Measurements from ENCODE around the gene ZNF43.
"Not testable (repeated sequence)": the region's sequence is repeated elsewhere in the genome, so short reads cannot be mapped to it uniquely, and the experiment has no call there.

The ZNF43 gene

GRCh38 chr19:21835810-21836444, at the start of gene ZNF43:
ZNF43 (minus strand) TSS chr19:21836182; CDS start chr19:21836038, 144 bp downstream.
- H2AFZ ChIP-seq (ENCODE audit: low read depth, low read length): peak within 1 kb of the TSS; percentile 33
- H3K4me3 ChIP-seq (ENCODE audit: low read length): peak within 1 kb of the TSS; percentile 91
- H3K36me3 ChIP-seq (ENCODE audit: insufficient read depth, low read length): peaks cover 37% of the 10 kb centered on the region
- peaks cover 5% of the 10 kb centered on the region for H3K4me1 ChIP-seq (ENCODE audit: insufficient read depth, low read length)
- no peaks in the 10 kb centered on the region for H3K27me3 ChIP-seq (ENCODE audit: insufficient read depth, low read length)
- H3K9me3 ChIP-seq (ENCODE audit: low read length): peaks cover 23% of the 10 kb centered on the region

GRCh38 chr19:21885516-21885915, 49.5 kb upstream of the ZNF43 start:
- H3K9me3 ChIP-seq (ENCODE audit: low read length); H2AFZ ChIP-seq (ENCODE audit: low read depth, low read length); H3K4me1 ChIP-seq (ENCODE audit: insufficient read depth, low read length); H3K4me3 ChIP-seq (ENCODE audit: low read length); H3K36me3 ChIP-seq (ENCODE audit: insufficient read depth, low read length); H3K27me3 ChIP-seq (ENCODE audit: insufficient read depth, low read length): not testable (repeated sequence)

- H3K36me3 ChIP-seq (ENCODE audit: insufficient read depth, low read length); H3K4me3 ChIP-seq (ENCODE audit: low read length); H3K27me3 ChIP-seq (ENCODE audit: insufficient read depth, low read length); H2AFZ ChIP-seq (ENCODE audit: low read depth, low read length); H3K9me3 ChIP-seq (ENCODE audit: low read length); H3K4me1 ChIP-seq (ENCODE audit: insufficient read depth, low read length): not testable (repeated sequence)
These were observed 48.8 kb upstream of the ZNF43 start for GRCh38 chr19:21884786-21885185.

GRCh38 chr19:21883516-21883915, 47.5 kb upstream of the ZNF43 start:
- Histone ChIP-seq H3K4me1 (ENCODE audit: insufficient read depth, low read length) (no peaks in the 10 kb centered on the region), H3K27me3 (ENCODE audit: insufficient read depth, low read length) (no peaks in the 10 kb centered on the region), H3K9me3 (ENCODE audit: low read length) (no peaks in the 10 kb centered on the region), H2AFZ (ENCODE audit: low read depth, low read length) (no peak overlapping the region), H3K4me3 (ENCODE audit: low read length) (no peak overlapping the region), H3K36me3 (ENCODE audit: insufficient read depth, low read length) (no peaks in the 10 kb centered on the region)

GRCh38 chr19:21880761-21881160, 44.8 kb upstream of the ZNF43 start:
- H3K9me3 ChIP-seq (ENCODE audit: low read length); H3K27me3 ChIP-seq (ENCODE audit: insufficient read depth, low read length): not testable (repeated sequence)

GRCh38 chr19:21878646-21879045, 42.7 kb upstream of the ZNF43 start:
- Histone ChIP-seq H3K9me3 (ENCODE audit: low read length) (no peaks in the 10 kb centered on the region), H3K4me1 (ENCODE audit: insufficient read depth, low read length) (no peaks in the 10 kb centered on the region), H3K27me3 (ENCODE audit: insufficient read depth, low read length) (no peaks in the 10 kb centered on the region), H2AFZ (ENCODE audit: low read depth, low read length) (no peak overlapping the region), H3K4me3 (ENCODE audit: low read length) (no peak overlapping the region), H3K36me3 (ENCODE audit: insufficient read depth, low read length) (no peaks in the 10 kb centered on the region)

More at GRCh38 chr19:21880761-21881160, 44.8 kb upstream of the ZNF43 start:
- not testable (repeated sequence) for H3K4me3 ChIP-seq (ENCODE audit: low read length); H3K4me1 ChIP-seq (ENCODE audit: insufficient read depth, low read length); H2AFZ ChIP-seq (ENCODE audit: low read depth, low read length); H3K36me3 ChIP-seq (ENCODE audit: insufficient read depth, low read length)

GRCh38 chr19:21877976-21878375, 42.0 kb upstream of the ZNF43 start:
- Histone ChIP-seq H3K9me3 (ENCODE audit: low read length) (no peaks in the 10 kb centered on the region), H3K4me3 (ENCODE audit: low read length) (no peak overlapping the region), H3K4me1 (ENCODE audit: insufficient read depth, low read length) (no peaks in the 10 kb centered on the region), H2AFZ (ENCODE audit: low read depth, low read length) (no peak overlapping the region), H3K27me3 (ENCODE audit: insufficient read depth, low read length) (no peaks in the 10 kb centered on the region), H3K36me3 (ENCODE audit: insufficient read depth, low read length) (no peaks in the 10 kb centered on the region)

- not testable (repeated sequence) for H3K36me3 ChIP-seq (ENCODE audit: insufficient read depth, low read length); H3K27me3 ChIP-seq (ENCODE audit: insufficient read depth, low read length); H3K4me1 ChIP-seq (ENCODE audit: insufficient read depth, low read length); H3K9me3 ChIP-seq (ENCODE audit: low read length); H3K4me3 ChIP-seq (ENCODE audit: low read length); H2AFZ ChIP-seq (ENCODE audit: low read depth, low read length)
These were observed 40.6 kb upstream of the ZNF43 start for GRCh38 chr19:21876608-21877007.

- H3K27me3 ChIP-seq (ENCODE audit: insufficient read depth, low read length): peaks cover 9% of the 10 kb centered on the region
- no peak overlapping the region for H3K4me3 ChIP-seq (ENCODE audit: low read length)
- no peak overlapping the region for H2AFZ ChIP-seq (ENCODE audit: low read depth, low read length)
- H3K4me1 ChIP-seq (ENCODE audit: insufficient read depth, low read length): peaks cover 4% of the 10 kb centered on the region
- no peaks in the 10 kb centered on the region for H3K9me3 ChIP-seq (ENCODE audit: low read length)
- H3K36me3 ChIP-seq (ENCODE audit: insufficient read depth, low read length): no peaks in the 10 kb centered on the region
These were observed 21.0 kb upstream of the ZNF43 start for GRCh38 chr19:21856773-21857514.

- peak overlapping the region; percentile 75 for H3K4me3 ChIP-seq (ENCODE audit: low read length)
- H3K9me3 ChIP-seq (ENCODE audit: low read length): peaks cover 21% of the 10 kb centered on the region
- peaks cover 8% of the 10 kb centered on the region for H3K4me1 ChIP-seq (ENCODE audit: insufficient read depth, low read length)
- no peaks in the 10 kb centered on the region for H3K27me3 ChIP-seq (ENCODE audit: insufficient read depth, low read length)
- H3K36me3 ChIP-seq (ENCODE audit: insufficient read depth, low read length): peaks cover 38% of the 10 kb centered on the region
- peak overlapping the region; percentile 89 for H2AFZ ChIP-seq (ENCODE audit: low read depth, low read length)
These were observed 15.8 kb upstream of the ZNF43 start for GRCh38 chr19:21851596-21852345.

- no peak overlapping the region for H2AFZ ChIP-seq (ENCODE audit: low read depth, low read length)
- H3K4me1 ChIP-seq (ENCODE audit: insufficient read depth, low read length): peaks cover 8% of the 10 kb centered on the region
- no peaks in the 10 kb centered on the region for H3K27me3 ChIP-seq (ENCODE audit: insufficient read depth, low read length)
- H3K9me3 ChIP-seq (ENCODE audit: low read length): peaks cover 23% of the 10 kb centered on the region
- H3K36me3 ChIP-seq (ENCODE audit: insufficient read depth, low read length): peaks cover 48% of the 10 kb centered on the region
- H3K4me3 ChIP-seq (ENCODE audit: low read length): peak overlapping the region; percentile 75
These were observed 14.8 kb upstream of the ZNF43 start for GRCh38 chr19:21850656-21851255.

GRCh38 chr19:21848706-21849105, 12.7 kb upstream of the ZNF43 start:
- H2AFZ ChIP-seq (ENCODE audit: low read depth, low read length): no peak overlapping the region
- peaks cover 23% of the 10 kb centered on the region for H3K9me3 ChIP-seq (ENCODE audit: low read length)
- H3K27me3 ChIP-seq (ENCODE audit: insufficient read depth, low read length): no peaks in the 10 kb centered on the region
- peaks cover 8% of the 10 kb centered on the region for H3K4me1 ChIP-seq (ENCODE audit: insufficient read depth, low read length)
- H3K4me3 ChIP-seq (ENCODE audit: low read length): no peak overlapping the region
- H3K36me3 ChIP-seq (ENCODE audit: insufficient read depth, low read length): peaks cover 66% of the 10 kb centered on the region

GRCh38 chr19:21843081-21843480, 7.1 kb upstream of the ZNF43 start:
- no peak overlapping the region for H2AFZ ChIP-seq (ENCODE audit: low read depth, low read length)
- H3K27me3 ChIP-seq (ENCODE audit: insufficient read depth, low read length): no peaks in the 10 kb centered on the region
- H3K4me1 ChIP-seq (ENCODE audit: insufficient read depth, low read length): no peaks in the 10 kb centered on the region
- peaks cover 6% of the 10 kb centered on the region for H3K9me3 ChIP-seq (ENCODE audit: low read length)
- peaks cover 88% of the 10 kb centered on the region for H3K36me3 ChIP-seq (ENCODE audit: insufficient read depth, low read length)
- H3K4me3 ChIP-seq (ENCODE audit: low read length): no peak overlapping the region
